ENCODE measurements around the gene ARID1A.
A peak's percentile ranks its signal among the peaks of the same experiment; 100 is the strongest.
"Not testable (repeated sequence)": the region's sequence is repeated elsewhere in the genome, so short reads cannot be mapped to it uniquely, and the experiment has no call there.

The ARID1A gene

DNA sequence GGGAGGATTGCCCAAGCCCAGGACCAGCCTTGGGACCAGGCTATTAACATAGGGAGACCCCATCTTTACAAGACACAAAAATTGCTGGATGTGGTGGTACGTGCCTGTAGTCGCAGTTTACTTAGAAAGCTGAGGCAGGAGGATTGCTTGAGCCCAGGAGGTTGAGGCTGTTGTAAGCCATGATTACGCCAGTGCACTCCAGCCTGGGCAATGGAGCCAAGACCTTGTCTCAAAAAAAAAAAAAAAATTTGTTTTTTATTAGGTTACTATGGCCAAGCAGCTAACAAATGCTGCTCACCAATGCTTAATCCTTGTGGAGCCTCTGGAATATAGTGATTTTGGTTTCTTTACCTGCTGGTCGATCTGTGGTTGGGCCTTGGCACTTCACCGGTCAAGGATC lies 8.8 kb downstream of the ARID1A start:
- DNase-seq (ENCODE audit: low spot score in 2 of 2), result no peak
- peaks cover 33% of the 10 kb centered on the region for H3K4me1 ChIP-seq

DNA sequence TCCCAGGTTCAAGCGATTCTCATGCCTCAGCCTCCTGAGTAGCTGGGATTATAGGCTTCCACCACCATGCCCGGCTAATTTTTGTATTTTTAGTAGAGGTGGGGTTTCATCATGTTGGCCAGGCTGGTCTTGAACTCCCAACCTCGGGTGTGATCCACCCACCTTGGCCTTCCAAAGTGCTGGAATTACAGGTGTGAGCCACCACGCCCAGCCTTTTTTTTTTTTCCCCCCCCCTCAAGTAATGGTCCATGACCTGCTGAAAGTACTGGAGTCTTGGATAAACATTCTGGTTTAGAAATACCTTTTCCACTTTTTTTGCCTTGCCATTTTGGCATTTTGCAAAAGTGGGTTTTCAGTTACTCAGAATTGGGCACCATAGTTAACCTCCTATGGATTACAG lies 9.4 kb downstream of the ARID1A start:
- Histone ChIP-seq H3K4me1 (peaks cover 27% of the 10 kb centered on the region), H3K36me3 (replicated peaks) (peaks cover 18% of the 10 kb centered on the region)
- DNase-seq (ENCODE audit: low spot score in 2 of 2); H3K4me3 ChIP-seq; H3K27me3 ChIP-seq (ENCODE audit: low read depth); H3K9me3 ChIP-seq; in situ Hi-C loops (cut with MboI; ENCODE audit: low sequenced_read_pairs): not testable (repeated sequence)

More for the DNA sequence above, 8.8 kb downstream of the ARID1A start:
- in situ Hi-C loops (cut with MboI; ENCODE audit: low sequenced_read_pairs), result no loop called here
- H3K27me3 ChIP-seq (ENCODE audit: low read depth), result no peaks in the 10 kb centered on the region
- no peak overlapping the region for H3K4me3 ChIP-seq
- no peaks in the 10 kb centered on the region for H3K9me3 ChIP-seq
- H3K36me3 ChIP-seq (replicated peaks), result peaks cover 16% of the 10 kb centered on the region

DNA sequence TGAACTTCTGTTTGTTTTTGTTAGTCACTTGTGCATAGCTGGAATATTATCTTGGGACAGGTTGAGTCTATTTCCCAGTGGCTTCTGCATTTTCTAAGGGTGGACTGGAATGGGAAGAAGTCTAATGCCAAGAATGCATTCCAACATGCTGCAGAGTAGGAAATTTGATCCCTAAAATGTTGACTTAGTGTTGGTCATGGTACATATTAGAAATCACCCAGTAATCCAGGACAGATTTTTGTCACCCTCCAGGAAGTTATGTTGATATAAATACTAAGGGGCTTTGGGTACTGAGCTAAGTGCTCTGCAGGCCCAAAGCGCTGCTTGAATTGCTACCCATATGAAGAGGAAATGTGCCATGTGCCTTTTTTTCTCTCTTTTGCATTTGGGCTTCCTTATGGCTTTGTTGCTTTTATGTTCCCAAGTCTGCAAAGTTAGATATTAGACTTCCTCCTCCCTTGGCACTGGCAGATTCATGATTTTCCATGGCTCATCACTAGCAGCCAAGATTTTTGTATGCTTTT lies 10.0 kb downstream of the ARID1A start:
- no peaks in the 10 kb centered on the region for H3K27me3 ChIP-seq (ENCODE audit: low read depth)
- H3K4me1 ChIP-seq, result peaks cover 23% of the 10 kb centered on the region
- no peak overlapping the region for H3K4me3 ChIP-seq
- no peaks in the 10 kb centered on the region for H3K9me3 ChIP-seq
- no peak for DNase-seq (ENCODE audit: low spot score in 2 of 2)
- H3K36me3 ChIP-seq (replicated peaks), result peaks cover 18% of the 10 kb centered on the region
- in situ Hi-C loops (cut with MboI; ENCODE audit: low sequenced_read_pairs), result no loop called here

DNA sequence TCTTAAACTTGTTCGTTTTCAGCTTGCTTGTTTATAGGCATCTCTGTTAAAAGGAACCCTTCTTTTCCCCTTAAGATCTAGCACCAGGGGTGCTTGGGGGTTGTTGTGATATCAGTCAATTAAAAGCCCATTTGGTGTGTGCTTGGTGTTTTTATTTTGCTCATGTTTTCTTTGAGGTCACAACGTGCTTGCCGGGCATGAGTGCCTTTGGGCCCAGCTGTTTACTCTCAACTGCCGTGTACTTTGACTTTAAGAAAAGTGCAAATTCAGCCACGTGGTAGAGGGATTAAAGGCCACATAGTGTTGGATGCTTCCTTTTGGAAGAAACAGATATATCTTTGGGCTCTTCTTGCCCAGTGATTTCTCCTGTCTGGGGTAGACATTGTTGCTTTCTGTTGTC lies 10.5 kb downstream of the ARID1A start:
- H3K36me3 ChIP-seq (replicated peaks), result peaks cover 20% of the 10 kb centered on the region

DNA sequence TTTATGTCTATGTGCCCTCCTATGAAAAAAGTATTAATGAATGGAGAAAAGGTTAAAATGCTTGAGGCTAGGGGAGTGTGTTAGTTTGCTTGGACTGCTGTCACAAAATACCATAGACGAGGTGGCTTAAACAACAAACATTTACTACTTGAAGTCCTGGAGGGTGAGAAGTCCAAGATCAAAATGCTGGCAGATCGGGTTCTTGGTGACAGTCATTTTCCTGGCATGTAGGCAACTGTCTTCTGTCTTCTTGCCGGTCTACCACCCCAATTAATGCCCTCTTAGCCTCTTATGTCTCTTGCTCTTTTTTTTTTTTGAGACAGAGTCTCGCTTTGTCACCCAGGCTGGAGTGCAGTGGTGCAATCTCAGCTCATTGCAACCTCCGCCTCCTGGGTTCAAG lies 15.0 kb downstream of the ARID1A start:
- Histone ChIP-seq H3K9me3 (no peaks in the 10 kb centered on the region; the same call in 1 of the 2 replicates), H3K4me1 (peaks cover 8% of the 10 kb centered on the region), H3K36me3 (replicated peaks) (peaks cover 28% of the 10 kb centered on the region), H3K4me3 (no peak overlapping the region), H3K27me3 (ENCODE audit: low read depth) (no peaks in the 10 kb centered on the region)
- no peak for DNase-seq (ENCODE audit: low spot score in 2 of 2)
- in situ Hi-C loops (cut with MboI; ENCODE audit: low sequenced_read_pairs), result no loop called here

More for the DNA sequence above, 10.5 kb downstream of the ARID1A start:
- Histone ChIP-seq H3K27me3 (ENCODE audit: low read depth) (no peaks in the 10 kb centered on the region), H3K9me3 (no peaks in the 10 kb centered on the region), H3K4me1 (peaks cover 18% of the 10 kb centered on the region), H3K4me3 (no peak overlapping the region)
- no peak for DNase-seq (ENCODE audit: low spot score in 2 of 2)
- in situ Hi-C loops (cut with MboI; ENCODE audit: low sequenced_read_pairs), result no loop called here

DNA sequence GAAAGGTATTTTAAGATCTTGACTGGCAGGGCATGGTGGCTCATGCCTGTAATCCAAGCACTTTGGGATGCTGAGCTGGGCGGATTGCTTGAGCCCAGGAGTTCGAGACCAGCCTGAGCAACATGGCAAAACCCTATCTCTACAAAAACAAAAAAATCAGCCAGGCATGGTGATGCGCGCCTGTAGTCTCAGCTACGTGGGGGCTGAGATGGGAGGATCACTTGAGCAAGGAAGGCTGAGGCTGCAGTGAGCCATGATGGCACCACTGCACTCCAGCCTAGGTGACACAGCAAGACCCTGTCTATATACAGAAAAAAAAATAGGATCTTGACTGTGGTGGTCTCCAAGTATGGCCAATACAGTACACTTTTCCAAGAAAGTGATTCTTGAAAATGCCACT lies 16.0 kb downstream of the ARID1A start:
- no peaks in the 10 kb centered on the region for H3K27me3 ChIP-seq (ENCODE audit: low read depth)
- in situ Hi-C loops (cut with MboI; ENCODE audit: low sequenced_read_pairs), result no loop called here
- H3K9me3 ChIP-seq, result no peaks in the 10 kb centered on the region; the same call in 1 of the 2 replicates
- no peak overlapping the region for H3K4me3 ChIP-seq
- DNase-seq (ENCODE audit: low spot score in 2 of 2), result no peak
- peaks cover 30% of the 10 kb centered on the region for H3K36me3 ChIP-seq (replicated peaks)
- H3K4me1 ChIP-seq, result no peaks in the 10 kb centered on the region; the same call in none of the 2 replicates

DNA sequence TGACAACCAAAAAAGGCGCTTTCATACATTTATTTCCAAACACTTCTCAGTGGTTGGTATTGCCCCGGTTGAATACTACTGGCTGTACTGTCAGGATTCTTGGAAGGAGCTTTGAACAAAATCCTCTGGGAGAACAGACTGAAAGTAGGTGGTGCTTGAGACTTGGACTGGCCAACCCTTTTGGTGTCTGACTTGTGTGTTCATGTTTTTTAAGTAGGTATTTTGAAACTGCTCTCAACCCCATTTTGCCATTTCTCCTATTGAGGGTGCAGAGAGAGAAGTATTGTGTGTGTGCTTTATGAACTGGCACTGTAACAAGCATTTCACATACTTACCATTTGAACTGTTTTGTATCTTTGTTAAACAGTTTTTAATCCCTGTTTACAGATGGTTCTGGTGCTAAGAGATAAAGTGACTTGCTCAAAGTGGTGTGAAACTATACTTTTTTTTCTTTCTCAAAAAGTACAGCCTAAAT lies 21.2 kb downstream of the ARID1A start:
- Histone ChIP-seq H3K36me3 (replicated peaks) (peaks cover 24% of the 10 kb centered on the region), H3K9me3 (no peaks in the 10 kb centered on the region; the same call in 1 of the 2 replicates), H3K4me3 (no peak overlapping the region), H3K27me3 (ENCODE audit: low read depth) (no peaks in the 10 kb centered on the region), H3K4me1 (peaks cover 4% of the 10 kb centered on the region)
- in situ Hi-C loops (cut with MboI; ENCODE audit: low sequenced_read_pairs), result no loop called here
- DNase-seq (ENCODE audit: low spot score in 2 of 2), result no peak

DNA sequence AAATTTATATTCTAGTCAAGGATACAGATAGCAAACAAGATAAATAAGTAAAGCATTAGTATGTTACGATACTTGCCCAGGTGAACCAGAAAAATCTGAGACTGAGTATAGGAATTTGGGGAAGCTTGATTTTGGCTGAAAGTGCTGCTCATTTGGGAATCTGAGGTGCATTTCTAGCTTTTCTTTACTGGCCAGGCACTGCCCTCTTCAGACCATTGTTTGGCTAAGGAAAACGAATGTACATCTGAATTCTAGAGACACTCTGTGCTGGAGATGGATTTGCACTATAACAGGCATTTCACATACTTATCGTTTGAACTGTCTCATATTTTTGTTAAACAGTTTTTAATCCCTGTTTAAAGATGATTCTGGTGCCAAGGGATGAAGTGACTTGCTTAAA lies 23.4 kb downstream of the ARID1A start:
- H3K36me3 ChIP-seq (replicated peaks), result peaks cover 18% of the 10 kb centered on the region
- DNase-seq (ENCODE audit: low spot score in 2 of 2), result no peak
- H3K9me3 ChIP-seq, result no peaks in the 10 kb centered on the region; the same call in 1 of the 2 replicates
- no peak overlapping the region for H3K4me3 ChIP-seq
- in situ Hi-C loops (cut with MboI; ENCODE audit: low sequenced_read_pairs), result no loop called here
- no peaks in the 10 kb centered on the region for H3K27me3 ChIP-seq (ENCODE audit: low read depth)
- peaks cover 21% of the 10 kb centered on the region for H3K4me1 ChIP-seq

DNA sequence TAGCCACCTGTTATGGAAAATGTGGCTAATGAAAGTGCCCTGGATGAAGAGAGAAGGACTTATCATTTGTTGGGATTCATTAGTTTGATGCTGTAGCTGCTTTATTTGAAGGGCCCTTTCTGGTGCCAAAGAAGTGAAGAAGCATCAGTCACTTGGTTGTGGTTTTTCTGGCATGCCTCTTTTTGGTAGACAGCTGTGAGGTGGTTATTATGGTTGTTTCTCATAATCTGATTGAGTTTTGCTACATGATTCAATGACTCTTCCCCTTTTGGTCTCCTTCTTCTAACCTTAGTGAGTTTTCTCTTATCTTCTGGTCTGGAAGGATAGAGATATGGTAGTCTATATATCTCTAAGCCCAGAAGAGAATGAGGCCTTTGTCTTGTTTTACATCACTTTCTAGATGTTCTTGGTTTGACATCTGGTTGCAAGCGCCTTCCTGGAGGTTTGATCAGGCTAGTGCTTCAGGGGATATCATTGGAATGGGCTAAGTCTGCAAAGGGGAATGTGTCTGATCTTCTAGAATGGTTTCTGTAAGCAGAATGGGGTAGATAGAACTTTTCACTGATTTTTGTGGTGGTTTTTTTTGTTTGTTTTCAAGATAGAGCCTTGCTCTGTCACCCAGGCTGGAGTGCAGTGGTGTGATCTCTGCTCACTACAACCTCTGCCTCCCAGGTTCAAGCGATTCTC lies 26.0 kb downstream of the ARID1A start:
- DNase-seq (ENCODE audit: low spot score in 2 of 2), result no peak
- H3K36me3 ChIP-seq (replicated peaks), result peaks cover 9% of the 10 kb centered on the region; the same call in 1 of the 2 replicates
- H3K9me3 ChIP-seq, result no peaks in the 10 kb centered on the region
- in situ Hi-C loops (cut with MboI; ENCODE audit: low sequenced_read_pairs), result no loop called here
- H3K4me3 ChIP-seq, result no peak overlapping the region
- H3K4me1 ChIP-seq, result peaks cover 24% of the 10 kb centered on the region
- H3K27me3 ChIP-seq (ENCODE audit: low read depth), result no peaks in the 10 kb centered on the region

DNA sequence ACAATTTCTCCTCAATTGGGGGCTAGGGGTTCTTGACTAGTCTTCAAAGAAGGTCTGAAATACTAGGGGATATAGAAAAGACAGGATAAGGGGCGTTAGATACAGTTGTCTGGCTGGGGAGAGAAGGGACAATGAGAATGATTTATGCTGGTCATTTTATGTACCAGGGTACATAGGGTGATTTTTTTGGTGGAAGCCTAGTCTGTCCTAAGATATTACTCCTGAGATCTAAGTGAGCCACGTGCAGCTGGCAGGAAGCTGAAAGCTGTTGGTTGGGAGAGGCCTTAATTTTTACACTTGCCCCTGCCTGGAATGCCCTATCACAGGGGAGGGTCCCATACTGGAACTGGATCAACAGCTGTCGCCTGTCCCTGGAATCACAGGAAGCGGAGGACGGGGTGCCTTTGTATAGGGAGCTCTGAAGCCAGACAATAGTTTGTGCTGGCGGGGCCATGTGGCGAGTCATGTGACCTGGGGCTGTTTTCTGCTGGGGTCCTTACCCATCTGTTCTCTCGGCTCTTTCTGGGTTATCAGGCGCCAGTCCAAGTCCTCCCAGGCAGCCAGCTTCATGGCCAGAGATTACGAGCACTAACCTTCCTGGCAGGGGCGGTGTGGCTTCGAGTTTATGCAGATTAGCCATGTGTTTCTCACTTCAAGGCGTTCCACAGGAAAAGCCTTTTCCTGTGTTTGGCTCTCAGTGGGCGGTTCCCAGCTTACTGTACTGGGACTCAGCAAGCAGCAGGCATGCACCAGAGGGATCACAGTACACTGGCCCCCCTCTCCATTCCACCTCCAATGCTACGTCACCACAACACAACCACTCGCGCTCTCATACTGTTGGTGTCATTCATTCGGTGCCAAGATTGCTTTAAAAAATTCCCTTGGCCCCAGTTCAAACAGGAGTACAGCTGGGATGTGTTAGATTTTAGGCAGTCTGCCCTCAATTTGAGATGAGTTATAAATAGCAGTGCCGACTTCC lies 27.5 kb downstream of the ARID1A start:
- H3K36me3 ChIP-seq (replicated peaks), result peaks cover 5% of the 10 kb centered on the region; the same call in 1 of the 2 replicates
- H3K27me3 ChIP-seq (ENCODE audit: low read depth), result no peaks in the 10 kb centered on the region
- in situ Hi-C loops (cut with MboI; ENCODE audit: low sequenced_read_pairs), result no loop called here
- peak; percentile 70 to 84 for DNase-seq (ENCODE audit: low spot score in 2 of 2)
- H3K9me3 ChIP-seq, result no peaks in the 10 kb centered on the region
- H3K4me1 ChIP-seq, result peaks cover 24% of the 10 kb centered on the region
- no peak overlapping the region for H3K4me3 ChIP-seq

DNA sequence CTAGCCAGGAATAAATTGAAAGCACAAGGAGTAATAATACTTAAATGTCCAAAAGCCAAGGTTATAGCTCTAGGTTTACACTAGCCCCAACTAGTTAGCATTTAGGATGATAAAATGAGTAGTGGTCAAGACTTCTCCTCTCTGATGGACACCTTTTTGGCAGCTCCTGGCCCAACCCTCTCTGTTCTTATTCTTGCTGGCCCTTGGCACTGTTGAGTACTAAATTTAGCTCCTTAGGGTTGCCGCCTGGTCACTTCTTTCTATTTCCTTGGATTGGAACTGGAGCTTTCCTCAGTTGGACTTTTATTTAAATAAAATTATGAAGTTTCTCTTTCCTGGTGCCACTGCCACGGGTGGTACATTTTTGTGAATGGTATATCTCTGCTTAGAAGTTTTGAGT lies 28.3 kb downstream of the ARID1A start:
- Histone ChIP-seq H3K36me3 (replicated peaks) (peaks cover 5% of the 10 kb centered on the region; the same call in 1 of the 2 replicates), H3K9me3 (no peaks in the 10 kb centered on the region), H3K27me3 (ENCODE audit: low read depth) (no peaks in the 10 kb centered on the region), H3K4me3 (no peak overlapping the region), H3K4me1 (peaks cover 24% of the 10 kb centered on the region)
- no peak for DNase-seq (ENCODE audit: low spot score in 2 of 2)
- in situ Hi-C loops (cut with MboI; ENCODE audit: low sequenced_read_pairs), result no loop called here

DNA sequence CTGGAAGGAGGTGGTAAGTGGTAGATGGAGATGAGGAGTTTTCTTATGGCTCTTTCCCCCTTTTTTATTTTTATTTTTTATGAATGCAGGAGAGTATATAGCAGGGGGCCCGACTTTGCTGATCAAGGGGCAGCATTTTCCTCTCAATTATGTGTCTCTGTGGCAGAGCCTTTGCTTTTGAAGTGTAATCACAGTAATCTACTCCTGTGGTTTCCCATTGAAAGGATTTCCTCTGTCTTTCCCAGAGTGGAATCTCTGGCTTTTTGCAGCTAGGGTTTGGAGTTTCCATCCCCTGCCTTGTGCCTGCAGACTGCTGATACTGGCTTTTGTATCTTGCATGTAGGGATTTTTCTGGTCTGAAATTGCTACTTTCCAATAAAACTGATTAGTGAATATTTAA lies 29.1 kb downstream of the ARID1A start:
- no peak overlapping the region for H3K4me3 ChIP-seq
- DNase-seq (ENCODE audit: low spot score in 2 of 2), result peak in 1 of 2 experiments; percentile 24
- H3K9me3 ChIP-seq, result no peaks in the 10 kb centered on the region
- peaks cover 24% of the 10 kb centered on the region for H3K4me1 ChIP-seq
- peaks cover 11% of the 10 kb centered on the region for H3K36me3 ChIP-seq (replicated peaks)
- H3K27me3 ChIP-seq (ENCODE audit: low read depth), result no peaks in the 10 kb centered on the region
- in situ Hi-C loops (cut with MboI; ENCODE audit: low sequenced_read_pairs), result no loop called here

DNA sequence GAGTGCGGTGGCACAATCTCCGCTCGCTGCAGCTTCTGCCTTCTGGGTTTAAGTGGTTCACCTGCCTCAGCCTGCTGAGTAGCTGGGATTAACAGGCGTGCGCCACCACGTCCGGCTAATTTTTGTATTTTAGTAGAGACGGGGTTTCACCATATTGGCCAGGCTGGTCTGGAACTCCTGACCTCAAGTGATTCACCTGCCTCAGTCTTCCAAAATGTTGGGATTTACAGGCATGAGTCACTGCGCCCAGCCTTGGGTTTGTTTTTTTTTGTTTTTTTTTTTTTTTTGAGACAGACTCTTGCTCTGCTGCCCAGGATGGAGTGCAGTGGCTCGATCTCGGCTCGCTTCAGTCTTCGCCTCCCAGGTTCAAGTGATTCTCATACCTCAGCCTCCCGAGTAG lies 30.1 kb downstream of the ARID1A start:
- DNase-seq (ENCODE audit: low spot score in 2 of 2); H3K9me3 ChIP-seq; H3K27me3 ChIP-seq (ENCODE audit: low read depth); H3K4me3 ChIP-seq; in situ Hi-C loops (cut with MboI; ENCODE audit: low sequenced_read_pairs): not testable (repeated sequence)
- peaks cover 24% of the 10 kb centered on the region for H3K4me1 ChIP-seq
- H3K36me3 ChIP-seq (replicated peaks), result peaks cover 21% of the 10 kb centered on the region

Measured in HAP-1 (cell line).